Measurements from ENCODE around the gene ABCC1.

DNA sequence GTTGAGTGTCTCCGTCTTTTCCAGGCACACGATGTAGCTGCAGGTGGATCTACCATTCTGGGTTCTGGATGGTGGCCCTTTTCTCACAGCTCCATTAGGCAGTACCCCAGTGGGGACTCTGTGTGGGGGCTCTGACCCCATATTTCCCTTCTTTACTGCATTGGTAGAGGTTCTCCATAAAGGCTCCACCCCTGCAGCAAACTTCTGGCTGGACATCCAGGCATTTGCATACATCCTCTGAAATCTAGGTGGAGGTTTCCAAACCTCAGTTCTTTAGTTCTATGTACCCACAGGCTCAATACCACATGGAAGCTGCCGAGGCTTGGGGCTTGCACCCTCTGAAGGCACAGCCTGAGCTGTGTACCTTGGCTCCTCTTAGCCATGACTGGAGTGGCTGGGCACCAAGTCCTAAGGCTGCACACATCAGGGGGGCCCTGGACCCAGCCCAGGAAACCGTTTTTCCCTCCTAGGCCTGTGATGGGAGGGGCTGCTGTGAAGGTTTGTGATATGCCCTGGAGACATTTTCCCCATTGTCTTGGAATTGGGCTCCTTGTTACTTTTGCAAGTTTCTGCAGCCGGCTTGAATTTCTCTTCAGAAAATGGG lies 14.0 kb downstream of the ABCC1 start:
- TF ChIP-seq CTCF (conservative IDR thresholded peaks at IDR 0.05; ENCODE audit: low read depth, low read length): no peak
- TF ChIP-seq EZH2 (IDR thresholded peaks at IDR 0.05; ENCODE audit: borderline replicate concordance, low read depth, low read length, poor library complexity, severe bottlenecking): no peak
